Measurements from ENCODE around the gene SBNO2. TPM values are rescaled to one million over a fixed set of nuclear protein-coding genes. Genes with fewer than 3 reads are reported as not detected.

Gene SBNO2
- total RNA-seq, 6 donors from 2014 or later, result 44.8 to 159 (median 106) TPM

DNA sequence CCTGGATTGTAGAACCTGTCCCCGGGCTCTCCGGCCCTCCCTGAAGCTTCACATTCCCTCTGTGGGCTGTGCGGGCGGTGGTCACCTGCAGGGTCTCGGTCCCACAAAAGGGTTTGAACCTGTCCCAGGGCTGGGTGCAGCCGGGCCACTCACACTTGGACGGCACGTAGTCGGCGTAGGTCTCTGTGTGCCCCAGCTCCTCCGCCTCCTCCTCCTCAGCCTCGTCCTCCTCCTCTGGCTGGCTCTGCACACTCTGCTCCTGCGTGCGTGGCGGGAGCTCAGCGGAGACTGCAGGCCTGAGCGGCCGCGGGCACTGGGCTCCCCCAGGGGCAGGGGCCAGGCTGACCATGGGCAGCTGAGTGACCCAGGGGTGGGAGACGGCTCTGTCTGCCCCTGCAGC lies 50.7 kb downstream of the SBNO2 start:
- peak in 1 of 2 donors; percentile 60 for DNase-seq
- no peaks in the 10 kb centered on the region for H3K27me3 ChIP-seq
- 97 to 98% methylated on average over 14 to 18 of the region's 20 CpGs for WGBS, 2 donors
- no peak for ATAC-seq (ENCODE audit: low FRiP score in 2 of 2)
- H3K9me3 ChIP-seq, result no peaks in the 10 kb centered on the region
- H3K4me3 ChIP-seq, result no peak overlapping the region
- TF ChIP-seq EP300 (IDR thresholded peaks at IDR 0.05) (no peak), POLR2A (IDR thresholded peaks at IDR 0.05) (no peak), POLR2AphosphoS5 (IDR thresholded peaks at IDR 0.05) (no peak)
- TF ChIP-seq, protein P1, sequence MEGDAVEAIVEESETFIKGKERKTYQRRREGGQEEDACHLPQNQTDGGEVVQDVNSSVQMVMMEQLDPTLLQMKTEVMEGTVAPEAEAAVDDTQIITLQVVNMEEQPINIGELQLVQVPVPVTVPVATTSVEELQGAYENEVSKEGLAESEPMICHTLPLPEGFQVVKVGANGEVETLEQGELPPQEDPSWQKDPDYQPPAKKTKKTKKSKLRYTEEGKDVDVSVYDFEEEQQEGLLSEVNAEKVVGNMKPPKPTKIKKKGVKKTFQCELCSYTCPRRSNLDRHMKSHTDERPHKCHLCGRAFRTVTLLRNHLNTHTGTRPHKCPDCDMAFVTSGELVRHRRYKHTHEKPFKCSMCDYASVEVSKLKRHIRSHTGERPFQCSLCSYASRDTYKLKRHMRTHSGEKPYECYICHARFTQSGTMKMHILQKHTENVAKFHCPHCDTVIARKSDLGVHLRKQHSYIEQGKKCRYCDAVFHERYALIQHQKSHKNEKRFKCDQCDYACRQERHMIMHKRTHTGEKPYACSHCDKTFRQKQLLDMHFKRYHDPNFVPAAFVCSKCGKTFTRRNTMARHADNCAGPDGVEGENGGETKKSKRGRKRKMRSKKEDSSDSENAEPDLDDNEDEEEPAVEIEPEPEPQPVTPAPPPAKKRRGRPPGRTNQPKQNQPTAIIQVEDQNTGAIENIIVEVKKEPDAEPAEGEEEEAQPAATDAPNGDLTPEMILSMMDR (IDR thresholded peaks at IDR 0.05), result no peak
- peaks cover 7 to 21% (median 14%) of the 10 kb centered on the region in 4 donors for H3K4me1 ChIP-seq
- H3K27ac ChIP-seq, result peak overlapping the region in 1 of 4 donors; percentile 32
- peaks cover 70 to 100% (median 89%) of the 10 kb centered on the region in 4 donors for H3K36me3 ChIP-seq

DNA sequence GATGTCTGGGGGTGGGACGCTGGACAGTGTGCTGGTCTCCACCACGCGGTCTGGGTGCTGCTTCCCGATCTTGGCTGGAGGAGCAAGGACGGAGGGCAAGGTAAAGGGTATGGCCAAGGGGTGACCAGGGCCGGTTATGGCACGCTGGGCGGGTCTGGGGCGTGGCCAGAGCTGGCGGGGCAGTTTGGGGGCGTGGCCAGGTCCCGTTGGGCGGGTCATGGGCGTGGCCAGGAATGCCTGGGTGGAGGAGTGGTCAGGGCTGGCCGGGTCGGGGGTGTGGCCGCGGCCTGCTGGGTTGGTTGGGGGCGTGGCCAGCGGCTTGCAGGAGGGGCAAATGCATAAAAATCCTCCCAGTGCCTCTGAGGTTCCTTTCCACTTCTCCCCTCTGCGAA lies 51.1 kb downstream of the SBNO2 start:
- Histone ChIP-seq H3K9me3 (no peaks in the 10 kb centered on the region), H3K27me3 (no peaks in the 10 kb centered on the region), H3K27ac (peak overlapping the region in 2 of 4 donors; percentile 10 to 32), H3K36me3 (peaks cover 72 to 100% (median 93%) of the 10 kb centered on the region in 4 donors), H3K4me1 (peaks cover 7 to 20% (median 13%) of the 10 kb centered on the region in 4 donors), H3K4me3 (no peak overlapping the region)
- DNase-seq, result peak; percentile 69 to 94
- 61 to 83% methylated on average over 12 to 19 of the region's 21 CpGs for WGBS, 2 donors
- ATAC-seq (ENCODE audit: low FRiP score in 2 of 2), result peak; percentile 80 to 82
- TF ChIP-seq, protein P1 (IDR thresholded peaks at IDR 0.05), result no peak
- no peak for TF ChIP-seq POLR2A (IDR thresholded peaks at IDR 0.05)
- no peak for TF ChIP-seq EP300 (IDR thresholded peaks at IDR 0.05)
- TF ChIP-seq POLR2AphosphoS5 (IDR thresholded peaks at IDR 0.05), result no peak

DNA sequence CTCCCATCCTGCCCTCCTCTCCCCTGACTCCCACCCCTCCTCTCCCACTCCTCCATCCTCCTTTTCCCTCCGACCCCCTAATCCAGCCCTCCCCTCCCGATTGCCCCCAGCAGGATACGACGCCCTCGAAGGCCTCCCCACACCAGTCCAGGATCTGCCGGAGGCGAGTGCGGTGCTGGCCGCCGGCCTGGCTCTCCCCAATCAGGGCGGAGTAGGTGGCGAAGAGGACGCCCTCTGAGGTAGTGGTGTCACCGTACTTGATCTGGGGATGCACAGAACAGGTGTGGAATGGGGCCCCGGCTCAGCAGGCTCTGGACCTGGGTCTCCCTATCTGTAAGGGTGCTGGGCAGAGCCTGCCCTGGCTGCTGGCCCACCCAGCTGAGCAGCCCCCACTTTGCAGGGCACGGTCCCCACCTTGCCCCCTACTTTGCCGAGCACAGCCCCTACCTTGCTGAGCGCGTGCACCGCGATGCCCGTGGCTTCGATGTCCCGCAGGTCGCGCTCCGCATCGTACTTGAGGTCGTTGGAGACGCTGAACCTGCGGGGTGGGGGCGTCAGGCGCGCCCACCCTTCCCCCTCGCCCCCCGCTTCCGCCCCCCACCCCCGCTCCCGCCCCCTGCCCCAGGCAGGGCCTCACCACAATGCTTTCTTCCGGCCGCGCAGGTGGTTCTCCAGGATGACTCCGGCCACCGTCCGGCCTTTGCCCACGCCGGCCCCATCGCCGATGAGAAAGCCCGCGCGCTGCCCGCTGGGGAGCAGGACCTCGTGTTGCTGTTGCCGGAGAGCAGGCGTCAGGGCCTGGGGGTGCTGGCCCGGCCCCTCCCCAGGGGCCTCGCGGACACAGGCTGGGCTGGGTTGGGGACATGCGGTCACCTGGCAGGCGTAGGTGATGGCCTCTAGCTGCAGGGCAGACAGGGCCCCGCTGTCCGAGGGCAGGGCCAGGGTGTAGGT lies 51.8 kb downstream of the SBNO2 start:
- Histone ChIP-seq H3K36me3 (peaks cover 74 to 100% (median 94%) of the 10 kb centered on the region in 4 donors), H3K4me1 (peaks cover 5 to 20% (median 10%) of the 10 kb centered on the region in 4 donors), H3K9me3 (no peaks in the 10 kb centered on the region), H3K4me3 (no peak overlapping the region), H3K27me3 (no peaks in the 10 kb centered on the region), H3K27ac (peak overlapping the region in 2 of 4 donors; percentile 10 to 32)
- ATAC-seq (ENCODE audit: low FRiP score in 2 of 2) (no peak), DNase-seq (peak in 1 of 2 donors; percentile 83)
- TF ChIP-seq, protein P1 (IDR thresholded peaks at IDR 0.05), result no peak
- TF ChIP-seq POLR2AphosphoS5 (IDR thresholded peaks at IDR 0.05) (no peak), EP300 (IDR thresholded peaks at IDR 0.05) (no peak), POLR2A (IDR thresholded peaks at IDR 0.05) (no peak)
- WGBS, 2 donors, result 96 to 97% methylated on average over 26 to 45 of the region's 63 CpGs

DNA sequence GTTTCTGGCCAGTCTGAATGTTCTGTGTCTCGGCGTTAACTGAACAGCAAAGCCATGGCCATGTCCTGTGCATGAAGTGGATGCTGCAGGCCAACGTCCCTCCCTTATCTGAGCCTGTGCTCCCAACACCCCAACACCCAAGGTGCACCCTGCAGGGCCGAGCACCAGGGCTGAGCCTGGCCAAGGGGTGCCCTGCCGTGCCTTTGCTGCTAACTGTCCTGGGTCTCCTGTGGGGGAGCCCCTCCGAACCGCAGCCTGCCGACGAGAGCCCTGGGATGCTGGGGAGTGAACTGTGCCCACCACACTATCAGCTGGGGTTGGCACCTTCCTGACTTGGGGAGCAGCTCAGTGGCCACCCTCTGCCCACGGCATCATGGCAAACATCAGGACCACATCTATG lies 52.7 kb downstream of the SBNO2 start:
- Histone ChIP-seq H3K27ac (no peak overlapping the region), H3K4me3 (no peak overlapping the region), H3K9me3 (no peaks in the 10 kb centered on the region), H3K27me3 (no peaks in the 10 kb centered on the region), H3K4me1 (peaks cover 5 to 12% (median 7%) of the 10 kb centered on the region in 4 donors), H3K36me3 (peaks cover 78 to 100% (median 94%) of the 10 kb centered on the region in 4 donors)
- WGBS, 2 donors, result 91 to 100% methylated on average over 1 to 10 of the region's 10 CpGs
- TF ChIP-seq POLR2AphosphoS5 (IDR thresholded peaks at IDR 0.05), result peak in 1 of 2 donors; percentile 22
- TF ChIP-seq, protein P1 (IDR thresholded peaks at IDR 0.05), result no peak
- TF ChIP-seq POLR2A (IDR thresholded peaks at IDR 0.05), result no peak
- DNase-seq (peak in 1 of 2 donors; percentile 61), ATAC-seq (ENCODE audit: low FRiP score in 2 of 2) (no peak)
